Epithelial cell of esophagus (primary cell): ENCODE data around the gene JUP.

Source experiments
- DNase-seq: peaks from one replicate; pipeline ENCODE4 v3.0.0; 2010; ENCODE audit warnings: low read depth
- H3K4me3 ChIP-seq: 2 replicates; pipeline ENCODE4 v1.5.1; 2011; ENCODE audit warnings: mild to moderate bottlenecking, low read length, control low read depth
- TF ChIP-seq, protein P1 (sequence below): IDR thresholded peaks from 2 replicates; pipeline ENCODE4 v1.5.1; 2011; ENCODE audit warnings: low read depth, mild to moderate bottlenecking, low read length, control low read depth, inconsistent platforms; ENCODE audit not compliant: insufficient read depth; ENCODE audit errors: missing control alignments

The JUP gene

DNA sequence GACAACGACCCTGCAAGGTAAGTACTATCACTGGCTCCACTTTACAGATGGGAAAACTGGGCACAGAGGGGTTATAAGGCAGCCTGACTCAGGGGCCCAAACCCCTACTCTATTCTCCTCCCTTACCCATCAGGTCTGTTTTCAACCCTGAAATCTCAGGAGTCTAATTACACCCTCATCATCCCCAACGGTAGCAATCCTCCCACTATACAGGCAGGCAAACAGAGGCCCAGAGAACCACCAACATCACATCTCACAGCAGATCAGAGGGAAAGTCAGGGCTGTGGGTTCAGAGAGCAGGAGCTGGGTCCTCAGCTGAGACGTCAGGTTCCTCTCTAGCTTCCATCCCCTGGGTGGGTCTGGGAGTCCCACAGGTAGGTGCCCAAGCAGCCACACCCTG lies 16.5 kb downstream of the JUP start:
- DNase-seq, result no peak
- TF ChIP-seq, protein P1, sequence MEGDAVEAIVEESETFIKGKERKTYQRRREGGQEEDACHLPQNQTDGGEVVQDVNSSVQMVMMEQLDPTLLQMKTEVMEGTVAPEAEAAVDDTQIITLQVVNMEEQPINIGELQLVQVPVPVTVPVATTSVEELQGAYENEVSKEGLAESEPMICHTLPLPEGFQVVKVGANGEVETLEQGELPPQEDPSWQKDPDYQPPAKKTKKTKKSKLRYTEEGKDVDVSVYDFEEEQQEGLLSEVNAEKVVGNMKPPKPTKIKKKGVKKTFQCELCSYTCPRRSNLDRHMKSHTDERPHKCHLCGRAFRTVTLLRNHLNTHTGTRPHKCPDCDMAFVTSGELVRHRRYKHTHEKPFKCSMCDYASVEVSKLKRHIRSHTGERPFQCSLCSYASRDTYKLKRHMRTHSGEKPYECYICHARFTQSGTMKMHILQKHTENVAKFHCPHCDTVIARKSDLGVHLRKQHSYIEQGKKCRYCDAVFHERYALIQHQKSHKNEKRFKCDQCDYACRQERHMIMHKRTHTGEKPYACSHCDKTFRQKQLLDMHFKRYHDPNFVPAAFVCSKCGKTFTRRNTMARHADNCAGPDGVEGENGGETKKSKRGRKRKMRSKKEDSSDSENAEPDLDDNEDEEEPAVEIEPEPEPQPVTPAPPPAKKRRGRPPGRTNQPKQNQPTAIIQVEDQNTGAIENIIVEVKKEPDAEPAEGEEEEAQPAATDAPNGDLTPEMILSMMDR, result no peak
- no peak overlapping the region for H3K4me3 ChIP-seq

DNA sequence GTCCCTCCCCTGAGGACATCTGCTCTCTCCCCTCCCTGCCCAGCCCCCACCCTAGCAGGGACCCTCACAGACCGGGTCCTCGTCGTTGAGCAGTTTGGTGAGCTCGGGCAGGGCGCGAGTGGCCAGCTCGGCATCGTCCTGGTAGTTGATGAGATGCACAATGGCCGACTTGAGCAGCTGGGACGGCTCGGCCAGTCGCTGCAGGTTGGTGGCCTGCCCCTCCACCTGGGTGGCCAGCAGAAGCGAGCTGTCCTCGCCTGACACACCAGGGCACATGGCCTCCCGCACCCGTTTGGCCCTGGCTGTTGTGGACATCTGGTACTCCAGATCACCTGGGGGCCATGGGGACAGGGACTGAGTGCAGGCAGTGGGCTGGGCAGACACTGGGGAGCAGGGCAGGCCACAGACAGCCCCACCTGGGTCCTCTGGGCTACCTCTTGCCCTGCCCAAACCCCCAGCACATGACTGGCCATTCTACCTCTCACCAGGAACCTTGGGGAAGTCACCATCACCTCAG lies 17.1 kb downstream of the JUP start:
- TF ChIP-seq, protein P1, result no peak
- DNase-seq, result no peak
- no peak overlapping the region for H3K4me3 ChIP-seq

DNA sequence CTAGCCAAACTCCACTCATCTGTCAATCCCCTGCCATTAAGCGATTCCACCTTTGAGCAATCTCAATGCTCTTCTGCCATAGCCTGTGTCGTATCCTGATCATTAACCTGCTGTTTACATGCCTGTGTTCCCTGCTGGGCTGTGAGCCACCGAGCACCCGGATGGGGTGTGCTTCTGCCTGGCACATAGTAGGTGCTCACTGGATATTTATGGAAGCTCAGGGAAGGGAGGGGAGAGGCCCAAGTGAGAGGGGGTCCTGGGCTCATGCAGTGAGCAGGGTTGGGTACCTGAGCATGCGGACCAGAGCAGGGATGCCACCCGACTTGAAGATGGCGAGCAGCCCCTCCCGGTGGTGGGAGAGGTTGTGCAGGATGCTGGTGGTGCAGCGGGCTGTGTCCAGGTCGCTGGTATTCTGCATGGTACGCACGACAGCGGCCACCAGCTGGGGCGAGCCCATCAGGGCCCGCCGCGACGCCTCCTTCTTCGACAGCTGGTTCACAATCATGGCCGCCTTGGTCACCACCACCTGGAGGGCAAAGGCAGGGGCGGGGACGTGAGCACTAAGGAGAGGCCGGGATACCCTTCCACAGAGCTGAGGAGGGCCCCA lies 17.7 kb downstream of the JUP start:
- H3K4me3 ChIP-seq, result no peak overlapping the region
- TF ChIP-seq, protein P1, result no peak
- no peak for DNase-seq

DNA sequence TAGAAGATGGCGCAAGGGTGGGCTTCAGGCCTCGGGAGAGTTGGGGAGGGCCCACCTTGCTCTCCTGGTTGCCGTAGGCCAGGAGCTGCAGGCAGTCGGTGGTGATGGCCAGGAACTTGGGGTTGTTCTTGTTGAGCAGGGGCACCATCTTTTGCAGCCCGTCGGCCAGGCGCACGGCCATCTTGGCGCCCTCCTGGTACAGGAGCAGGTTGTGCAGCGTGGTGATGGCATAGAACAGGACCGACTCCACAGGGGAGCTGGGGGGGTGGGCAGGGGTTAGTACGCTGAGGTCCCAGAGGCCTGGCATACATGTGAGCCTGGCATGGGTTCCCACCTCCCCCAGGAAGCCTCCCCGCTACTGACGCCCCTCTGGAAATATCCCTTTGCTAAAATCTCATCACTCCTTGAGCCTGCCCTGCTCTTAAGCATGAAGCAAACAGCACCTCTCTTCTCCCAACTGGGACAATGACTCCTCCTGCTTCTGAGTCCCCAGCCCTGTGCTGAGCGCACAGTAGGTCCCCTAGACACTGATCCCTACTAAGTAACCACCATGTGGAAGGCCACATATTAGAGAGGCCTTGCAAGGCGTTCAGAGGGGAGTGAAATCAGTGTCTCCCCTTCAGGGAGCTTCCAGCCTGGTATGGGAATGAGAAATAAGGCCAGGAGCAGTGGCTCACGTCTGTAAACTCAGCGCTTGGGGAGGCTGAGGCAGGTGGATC lies 19.0 kb downstream of the JUP start:
- TF ChIP-seq, protein P1, result no peak
- DNase-seq, result no peak
- no peak overlapping the region for H3K4me3 ChIP-seq

DNA sequence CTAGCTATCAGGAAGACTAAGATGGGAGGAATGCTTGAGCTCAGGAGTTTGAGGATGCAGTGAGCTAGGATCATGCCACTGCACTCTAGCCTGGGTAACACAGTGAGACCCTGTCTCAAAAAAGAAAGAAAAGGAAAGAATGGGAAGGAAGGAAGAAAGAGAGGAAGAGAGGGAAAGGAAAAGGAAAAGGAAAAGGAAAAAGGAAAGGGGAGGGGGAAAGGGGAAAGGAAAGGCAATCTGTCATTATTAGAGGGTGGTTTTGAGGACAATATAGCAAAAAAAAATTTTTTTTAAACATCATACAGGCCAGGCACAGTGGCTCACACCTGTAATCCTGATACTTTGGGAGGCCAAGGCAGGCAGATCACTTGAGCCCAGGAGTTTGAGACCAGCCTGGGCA lies 20.4 kb downstream of the JUP start:
- no peak for DNase-seq
- H3K4me3 ChIP-seq, result no peak overlapping the region
- TF ChIP-seq, protein P1, result no peak

DNA sequence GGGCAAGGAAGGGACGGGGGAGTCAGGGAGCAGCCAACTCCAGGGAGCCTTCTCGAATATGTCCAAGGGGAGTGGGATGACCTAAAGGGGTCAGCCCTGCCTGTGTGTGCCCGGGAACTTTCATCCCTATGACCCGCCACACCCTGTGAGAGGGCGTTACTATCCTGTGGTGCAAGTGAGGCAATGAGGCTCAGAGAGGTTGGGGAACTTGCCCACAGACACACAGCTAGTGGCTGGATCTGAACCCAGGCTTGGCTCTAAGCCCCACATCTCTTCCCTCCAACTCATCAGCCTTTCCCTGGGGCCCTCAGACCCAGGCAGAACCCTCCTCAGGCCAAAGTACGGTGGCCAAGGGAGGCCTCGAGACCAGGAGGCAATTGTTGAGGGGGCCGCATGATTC lies 23.2 kb downstream of the JUP start:
- no peak for DNase-seq
- TF ChIP-seq, protein P1, result no peak
- no peak overlapping the region for H3K4me3 ChIP-seq
